SKM-1 (cell line): Measurements from ENCODE around the gene PTGIS.

Experiments
- DNase-seq: peaks from one replicate; lab custom pipeline; 2025; ENCODE audit not compliant: unreplicated experiment; lab: John Stamatoyannopoulos, UW

PTGIS gene

DNA sequence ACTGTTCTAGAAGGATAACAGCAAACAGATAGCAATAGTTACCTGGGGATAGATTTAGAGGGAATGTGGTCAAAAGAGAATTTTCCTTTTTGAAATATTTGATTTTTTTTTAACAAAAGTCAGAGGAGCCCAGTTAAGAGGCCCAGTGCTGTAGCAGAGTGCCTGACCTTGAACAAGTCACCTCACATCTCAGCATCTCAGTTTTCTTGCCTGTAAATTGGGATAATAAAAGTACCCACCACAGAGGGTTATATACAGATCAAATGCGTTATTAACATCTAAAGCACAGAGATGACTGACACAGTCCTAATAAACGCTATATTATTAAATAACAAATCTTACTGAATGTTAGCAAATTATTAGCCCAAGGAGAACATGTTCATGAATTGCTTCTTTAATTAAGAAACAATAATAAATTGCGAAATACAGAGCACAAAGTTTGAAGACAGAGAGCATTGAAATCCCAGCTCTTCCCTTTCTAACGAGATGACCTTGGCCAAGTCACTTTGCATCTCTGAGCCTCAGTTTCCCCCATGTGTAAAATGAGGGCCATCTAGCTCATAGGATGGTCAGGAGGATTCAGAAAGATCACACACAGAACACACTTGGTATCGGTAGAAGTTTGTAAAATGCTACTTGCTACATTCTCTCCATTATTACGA lies 35.5 kb downstream of the PTGIS start:
- DNase-seq, result no peak

DNA sequence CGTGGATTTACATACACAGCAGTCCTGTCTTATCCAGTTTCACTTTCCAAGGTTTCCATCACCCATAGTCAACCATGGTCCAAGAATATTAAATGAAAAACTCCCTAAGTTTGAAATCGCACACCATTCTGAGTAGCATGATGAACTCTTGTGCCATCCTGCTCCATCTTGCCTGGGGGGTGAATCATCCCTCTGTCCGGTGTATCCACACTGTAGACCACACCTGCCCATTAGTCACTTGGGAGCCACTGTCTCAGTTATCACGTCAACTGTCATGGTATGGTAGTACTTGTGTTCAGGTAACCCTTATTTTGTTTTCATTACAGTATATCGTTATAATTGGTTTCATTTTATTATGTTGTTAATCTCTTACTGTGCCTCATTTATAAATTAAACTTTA lies 38.5 kb downstream of the PTGIS start:
- no peak for DNase-seq

DNA sequence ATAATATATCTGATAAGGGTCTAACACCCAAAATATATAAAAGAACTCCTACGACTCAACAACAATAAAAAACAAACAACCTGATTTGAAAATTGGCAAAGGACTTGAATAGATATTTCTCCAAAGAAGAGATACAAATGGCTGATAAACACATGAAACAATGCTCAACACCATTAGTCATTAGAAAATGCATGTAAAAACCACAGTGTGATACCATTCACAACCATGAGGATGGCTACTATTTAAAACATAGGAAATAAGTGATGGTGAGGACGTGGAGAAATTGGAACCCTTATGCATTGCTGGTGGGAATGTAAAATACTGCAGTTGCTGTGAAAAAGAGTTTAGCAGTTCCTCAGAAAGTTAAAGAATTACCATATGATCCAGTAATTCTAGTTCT lies 41.4 kb downstream of the PTGIS start:
- DNase-seq, result no peak

GRCh38 chr20:49526056-49526455 lies 41.9 kb downstream of the PTGIS start:
- no peak for DNase-seq

GRCh38 chr20:49523767-49524360 lies 44.1 kb downstream of the PTGIS start:
- no peak for DNase-seq

GRCh38 chr20:49521356-49521755 lies 46.6 kb downstream of the PTGIS start:
- DNase-seq, result no peak

- no peak for DNase-seq
Measured at GRCh38 chr20:49519777-49520359, 48.1 kb downstream of the PTGIS start.

DNA sequence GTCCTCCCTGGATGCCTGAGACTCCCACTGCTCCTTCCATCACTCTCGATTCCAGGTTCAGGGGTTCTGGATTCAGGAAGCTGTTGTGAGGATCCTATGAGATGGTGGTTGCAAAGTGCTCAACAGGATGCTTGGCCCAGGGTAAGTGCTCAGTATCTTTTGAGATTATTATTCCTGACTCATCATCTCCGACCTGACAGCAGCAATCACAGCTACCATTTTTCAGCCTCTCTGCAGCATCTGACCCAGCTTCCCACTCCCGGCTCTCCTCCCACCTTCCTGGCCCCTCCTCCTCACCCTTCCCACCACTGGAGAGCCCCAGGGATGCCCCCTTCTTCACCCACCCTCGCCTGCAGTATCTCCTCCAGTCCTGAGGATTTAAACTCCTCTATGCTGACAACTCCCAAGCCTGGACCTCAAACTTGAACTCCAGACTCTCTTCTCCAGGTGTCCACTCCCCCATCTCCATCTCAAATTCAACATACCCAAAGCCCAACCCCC lies 48.7 kb downstream of the PTGIS start:
- no peak for DNase-seq

- DNase-seq, result no peak
Measured at GRCh38 chr20:49518576-49518975, 49.4 kb downstream of the PTGIS start.

- no peak for DNase-seq
Measured at GRCh38 chr20:49517805-49518100, 50.2 kb downstream of the PTGIS start.

- DNase-seq, result no peak
Measured at GRCh38 chr20:49516916-49517804, 50.8 kb downstream of the PTGIS start.

DNA sequence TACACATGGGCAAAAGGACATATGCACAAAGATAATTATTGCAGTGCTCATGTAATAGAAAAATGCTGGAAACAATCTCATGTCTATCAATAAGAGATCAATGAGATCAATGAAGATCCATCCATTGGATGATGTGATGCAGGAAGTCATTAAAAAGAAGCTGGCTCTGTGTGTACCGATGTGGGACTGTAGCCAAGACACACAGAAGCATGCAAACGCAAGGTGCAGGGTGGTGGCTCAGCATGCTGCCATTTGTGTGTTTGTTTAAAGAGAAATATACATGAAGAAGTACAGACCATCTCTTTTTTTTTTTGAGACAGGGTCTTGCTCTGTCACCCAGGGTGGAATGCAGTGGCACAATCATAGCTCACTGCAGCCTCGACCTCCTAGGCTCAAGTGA lies 52.4 kb downstream of the PTGIS start:
- no peak for DNase-seq

DNA sequence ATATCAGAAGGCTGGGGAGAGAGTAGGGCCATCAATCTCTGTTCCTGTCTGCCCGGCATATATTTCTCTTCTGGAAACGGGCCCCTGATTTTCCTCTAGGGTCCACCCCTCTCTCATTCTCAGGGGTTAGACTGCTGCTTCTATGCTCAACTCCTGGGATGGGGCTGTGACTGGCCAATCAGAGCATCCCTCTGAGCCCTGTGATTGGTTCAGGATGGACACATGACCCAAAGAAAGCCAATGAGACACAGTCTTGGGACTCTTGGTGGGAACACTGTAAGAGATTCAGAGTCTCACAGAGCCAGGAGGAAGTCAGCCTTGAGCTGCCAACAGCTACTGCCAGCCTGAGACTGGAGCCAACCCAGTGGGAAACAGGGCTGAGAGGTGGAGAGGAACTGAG lies 54.4 kb downstream of the PTGIS start:
- DNase-seq, result no peak

DNA sequence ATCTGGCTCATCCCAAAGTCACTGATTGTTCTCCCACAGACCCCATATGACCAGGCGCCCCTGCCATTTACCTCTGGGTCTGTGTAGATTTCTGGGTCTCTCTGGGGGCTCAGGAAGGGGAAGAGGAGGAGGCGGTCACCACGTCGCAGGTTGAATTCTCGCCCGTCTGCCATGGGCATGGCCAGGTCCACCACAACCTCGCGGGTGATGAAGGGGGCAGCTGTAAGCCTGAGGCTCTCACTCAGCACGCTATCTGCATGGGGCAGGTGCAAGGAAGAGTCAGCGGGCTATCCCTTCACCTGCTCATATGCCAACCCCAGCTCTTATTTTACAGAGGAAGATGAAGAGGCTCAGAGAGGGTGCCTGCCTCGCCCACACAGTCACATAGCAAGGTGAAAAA lies 54.9 kb downstream of the PTGIS start:
- DNase-seq, result no peak

DNA sequence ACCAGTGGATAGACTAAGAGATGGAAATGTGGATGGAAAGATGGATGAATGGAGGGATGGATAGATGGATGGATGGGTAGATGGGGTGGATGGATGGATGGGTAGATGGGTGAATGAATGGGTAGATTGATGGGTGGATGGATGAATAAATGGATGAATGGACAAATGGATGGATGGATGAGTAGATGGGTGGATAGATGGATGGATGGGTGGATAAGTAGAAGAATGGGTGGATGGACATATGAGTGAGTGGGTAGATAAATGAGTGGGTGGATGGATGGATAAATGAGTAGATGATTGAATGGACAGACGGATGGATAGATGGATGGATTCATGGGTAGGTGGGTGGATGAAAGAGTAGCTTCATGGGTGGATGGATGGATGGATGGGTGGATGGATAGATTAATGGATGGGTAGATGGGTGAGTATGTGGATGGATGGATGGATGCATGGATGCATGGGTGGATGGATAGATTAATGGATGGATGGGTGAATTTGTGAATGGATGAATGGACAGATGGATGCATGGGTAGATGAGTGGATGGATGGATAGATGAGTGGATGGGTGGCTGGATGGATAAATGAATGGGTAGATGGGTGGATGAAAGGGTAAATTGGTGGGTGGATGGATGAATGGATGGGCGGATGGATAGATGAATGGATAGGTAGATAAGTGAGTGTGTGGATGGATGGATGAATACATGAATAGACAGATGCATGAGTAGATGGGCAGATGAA lies 56.0 kb downstream of the PTGIS start:
- no peak for DNase-seq

- DNase-seq, result no peak
Measured at GRCh38 chr20:49510562-49511122, 57.3 kb downstream of the PTGIS start.

- peak; percentile 3 for DNase-seq
Measured at GRCh38 chr20:49508435-49509199, 59.3 kb downstream of the PTGIS start.

GRCh38 chr20:49507741-49508434 lies 60.0 kb downstream of the PTGIS start:
- DNase-seq, result no peak

GRCh38 chr20:49505518-49505917 lies 62.4 kb downstream of the PTGIS start:
- no peak for DNase-seq
